ENCODE measurements around the gene SLC38A4.

SLC38A4 gene

GRCh38 chr12:46723629-46724419, 102.0 kb downstream of the SLC38A4 start:
- no peak overlapping the region for H3K4me3 ChIP-seq (ENCODE audit: low read depth, low read length)
- no peak for DNase-seq (ENCODE audit: low read depth)

DNA sequence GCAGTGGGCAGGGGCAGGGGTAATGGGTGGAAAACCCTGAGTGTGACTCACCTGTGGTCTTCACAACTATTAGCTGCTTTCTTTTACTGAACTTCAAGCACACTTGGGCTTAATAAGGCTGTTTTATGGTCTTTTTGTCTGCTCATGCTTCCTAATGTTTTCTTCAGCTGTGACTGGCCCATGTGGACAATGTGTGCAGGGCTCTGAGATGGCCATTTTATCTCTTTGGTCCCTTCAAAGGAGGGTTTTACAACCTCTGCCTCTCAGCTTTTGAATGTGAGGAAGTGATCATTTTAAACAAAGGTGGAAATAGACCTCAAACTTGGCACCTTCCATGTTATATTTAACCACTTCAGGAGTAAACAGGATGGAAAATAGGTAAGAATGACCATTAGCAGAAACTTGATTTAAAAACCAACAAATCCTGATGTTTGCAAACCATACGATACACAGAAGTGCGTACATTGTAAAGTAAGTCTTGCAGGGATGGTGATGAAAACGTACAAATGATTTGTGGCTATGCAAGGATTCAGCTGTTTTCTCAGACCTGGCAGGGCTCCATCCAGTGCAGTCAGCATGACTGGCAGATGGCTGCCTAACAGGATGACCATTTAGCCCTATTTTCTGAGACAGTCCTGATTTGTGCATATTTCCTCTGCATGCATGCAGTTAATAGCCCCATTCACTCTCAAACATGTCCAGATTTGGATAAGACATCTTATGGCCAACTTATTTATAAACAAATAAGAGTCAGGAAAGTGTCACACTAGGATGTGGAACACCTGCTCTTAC, 103.2 kb downstream of the SLC38A4 start:
- DNase-seq (ENCODE audit: low read depth) = peak; percentile 57

DNA sequence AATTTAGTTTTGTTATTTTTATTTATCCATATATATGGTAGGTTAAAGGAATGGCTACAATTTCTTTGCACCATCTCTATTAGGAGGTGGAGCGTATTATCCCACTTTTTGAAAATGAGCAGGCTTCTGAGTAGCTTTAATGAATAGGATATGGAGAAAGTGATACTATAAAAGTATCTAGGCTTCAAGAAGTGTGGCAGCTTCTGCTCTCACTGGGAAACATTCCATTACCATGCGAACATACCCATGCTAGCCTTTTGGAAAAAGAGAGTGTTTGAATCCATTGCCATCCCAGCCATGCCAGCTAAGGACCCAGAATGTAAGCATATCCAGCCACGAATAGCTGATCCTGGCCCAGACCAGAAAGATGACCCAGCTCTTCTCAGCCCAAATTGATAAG, 107.3 kb downstream of the SLC38A4 start:
- no peak for DNase-seq (ENCODE audit: low read depth)
- no peak overlapping the region for H3K4me3 ChIP-seq (ENCODE audit: low read depth, low read length)

More for the DNA sequence above, 103.2 kb downstream of the SLC38A4 start:
- H3K4me3 ChIP-seq (ENCODE audit: low read depth, low read length) = no peak overlapping the region

- H3K4me3 ChIP-seq (ENCODE audit: low read depth, low read length) = no peak overlapping the region
- DNase-seq (ENCODE audit: low read depth) = no peak
Measured at GRCh38 chr12:46717868-46718267, 107.9 kb downstream of the SLC38A4 start.

DNA sequence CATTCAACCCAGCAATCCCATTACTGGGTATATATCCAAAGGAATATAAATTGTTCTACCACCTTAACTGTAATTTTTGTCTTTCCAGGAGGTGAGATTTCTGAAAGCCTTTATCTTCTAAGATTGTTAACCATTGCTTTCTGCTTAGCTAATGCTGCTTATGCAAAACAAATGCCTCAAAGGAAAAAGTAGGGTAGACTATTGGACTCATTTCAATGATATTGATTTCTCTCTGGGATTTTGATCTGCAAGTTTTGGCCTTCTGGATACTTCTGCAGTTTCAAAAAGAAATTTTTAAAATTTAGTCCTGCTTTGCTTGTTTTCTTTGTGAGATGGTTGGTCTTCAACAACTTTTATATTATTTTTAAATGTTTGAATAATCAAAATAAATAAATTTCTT, 108.6 kb downstream of the SLC38A4 start:
- H3K4me3 ChIP-seq (ENCODE audit: low read depth, low read length) = no peak overlapping the region

More for the DNA sequence above, 108.6 kb downstream of the SLC38A4 start:
- no peak for DNase-seq (ENCODE audit: low read depth)

Data from skeletal muscle cell (primary cell).